Thyroid gland (tissue), 4 donors: Measurements from ENCODE around the gene ATP2A3. TPM values are rescaled to one million over a fixed set of nuclear protein-coding genes. Genes with fewer than 3 reads are reported as not detected.

Experiments
- DNase-seq, 2 donors: peaks; one replicate each; pipeline ENCODE4 v3.0.0-alpha.2; 2019
- H3K27ac ChIP-seq, 3 donors: fragments of 200-600 bp; sonication (generic); 1 replicate in 2 of 3; 2 replicates in 1 of 3; pipeline ENCODE4 v1.5.1; 2016 to 2019; ENCODE audit warnings: mild to moderate bottlenecking in 1 of 3, moderate library complexity in 1 of 3
- H3K27me3 ChIP-seq: fragments of 200-600 bp; sonication (generic); one replicate; pipeline ENCODE4 v1.5.1; 2019
- H3K36me3 ChIP-seq, 2 donors: fragments of 200-600 bp; sonication (generic); one replicate each; pipeline ENCODE4 v1.5.1; 2016 to 2019
- H3K4me1 ChIP-seq, 2 donors: fragments of 200-600 bp; sonication (generic); one replicate each; pipeline ENCODE4 v1.5.1; 2017 to 2019
- H3K4me3 ChIP-seq, 3 donors: fragments of 200-600 bp; sonication (generic); replicated peaks in 1 of 3; 1 replicate in 2 of 3; 2 replicates in 1 of 3; pipeline ENCODE4 v1.5.1; 2016; ENCODE audit warnings: mild to moderate bottlenecking in 1 of 3
- H3K9me3 ChIP-seq: fragments of 200-600 bp; sonication (generic); one replicate; pipeline ENCODE4 v1.5.1; 2017
- POLR2A ChIP-seq, 2 donors: fragments of 450-650 bp; IDR thresholded peaks; one replicate each; pipeline ENCODE4 v1.6.1; 2017; ENCODE audit warnings: antibody characterized with exemption in 2 of 2, mild to moderate bottlenecking in 2 of 2, moderate library complexity in 1 of 2
- WGBS, 2 donors: methylation state at CpG; one replicate each; pipeline ENCODE4 v1.1.5; 2017; 5-methylcytosine and 5-hydroxymethylcytosine counted together
- intact Hi-C: fragments of 100-400 bp; cut with DNase I; formaldehyde crosslinking; loops from one replicate; pipeline ENCODE4 v1.15.1; 2023
- total RNA-seq, 4 donors: library from RNA; depleted of rRNA; stranded (reverse); fragments of >200 nt; gene quantifications; one replicate each; pipeline ENCODE4 v1.2.3, GENCODE V29; 2016

The ATP2A3 gene
- total RNA-seq, 4 donors from 2014 or later: 6.9 to 18.6 (median 9.1) TPM

GRCh38 chr17:3875317-3875716, 88.9 kb downstream of the ATP2A3 start:
- peaks cover 5 to 15% of the 10 kb centered on the region in 2 donors for H3K36me3 ChIP-seq
- no peaks in the 10 kb centered on the region for H3K27me3 ChIP-seq
- H3K9me3 ChIP-seq: no peaks in the 10 kb centered on the region
- no peak for TF ChIP-seq POLR2A (IDR thresholded peaks at IDR 0.05)
- H3K27ac ChIP-seq: no peak overlapping the region
- 95 to 96% methylated on average over 7 of the region's 7 CpGs for WGBS, 2 donors
- intact Hi-C loops: no loop called here
- no peak for DNase-seq
- H3K4me3 ChIP-seq: no peak overlapping the region
- H3K4me1 ChIP-seq: no peaks in the 10 kb centered on the region

Other genes with a start within 250 kb of the ATP2A3 start
- under 1 TPM in 2 of 4 donors, not detected in 2; 0.13 to 0.21 TPM for gene HASPIN, start 240.5 kb downstream of the ATP2A3 start, total RNA-seq
- 10 to 100 TPM in 3 of 4 donors, 1 to 10 TPM in 1; 5.5 to 31.9 (median 19.4) TPM for gene ITGAE, start 163.2 kb downstream of the ATP2A3 start, total RNA-seq
- 100 to 1,000 TPM in 1 of 4 donors, 10 to 100 TPM in 3; 28.4 to 265 (median 36.1) TPM for gene NCBP3, start 118.2 kb downstream of the ATP2A3 start, total RNA-seq
- gene CAMKK1, start 71.4 kb downstream of the ATP2A3 start, total RNA-seq: 10 to 100 TPM in 1 of 4 donors, 1 to 10 TPM in 3; 5.9 to 10.1 (median 7.9) TPM
- gene P2RX1, start 48.0 kb downstream of the ATP2A3 start, total RNA-seq: under 1 TPM in 3 of 4 donors, not detected in 1; 0.11 to 0.54 (median 0.21) TPM
- gene ZZEF1, start 178.6 kb upstream of the ATP2A3 start, total RNA-seq: 100 to 1,000 TPM in 2 of 4 donors, 10 to 100 TPM in 2; 65.0 to 114 (median 88.4) TPM
- 10 to 100 TPM; 45.9 to 62.8 (median 51.6) TPM for gene CYB5D2, start 178.8 kb upstream of the ATP2A3 start, total RNA-seq